Stomach (tissue), 9 donors: ENCODE measurements around the gene PPP1R14C. TPM values are rescaled to one million over a fixed set of nuclear protein-coding genes. Genes with fewer than 3 reads are reported as not detected.

Experiments used
- DNase-seq, 2 donors: peaks; one replicate each; pipeline versions ENCODE4 v3.0.0 to v3.0.0-alpha.2; 2013 to 2019
- H3K27ac ChIP-seq, 5 donors: fragments of 200-600 bp in 4 of 5; sonication (generic) in 4 of 5; one replicate each; pipeline ENCODE4 v1.5.1; 2013 to 2019; ENCODE audit warnings: mild to moderate bottlenecking in 1 of 5, moderate library complexity in 1 of 5
- H3K27me3 ChIP-seq, 3 donors: fragments of 200-600 bp; sonication (generic); one replicate each; pipeline ENCODE4 v1.5.1; 2017 to 2019; ENCODE audit warnings: mixed run types in 1 of 3
- H3K36me3 ChIP-seq, 4 donors: fragments of 200-600 bp; sonication (generic); 1 replicate in 3 of 4; 2 replicates in 1 of 4; pipeline ENCODE4 v1.5.1; 2016 to 2019
- H3K4me1 ChIP-seq, 4 donors: fragments of 200-600 bp; sonication (generic); one replicate each; pipeline ENCODE4 v1.5.1; 2016 to 2019
- H3K4me3 ChIP-seq, 4 donors: fragments of 200-600 bp; sonication (generic) in 3 of 4; one replicate each; pipeline ENCODE4 v1.5.1; 2016 to 2019; ENCODE audit warnings: mild to moderate bottlenecking in 1 of 4
- H3K9me3 ChIP-seq, 4 donors: fragments of 200-600 bp; sonication (generic); one replicate each; pipeline ENCODE4 v1.5.1; 2016 to 2019
- EP300 ChIP-seq: sonication (generic); formaldehyde crosslinking; IDR thresholded peaks from one replicate; pipeline ENCODE4 v1.6.1; 2017; ENCODE audit warnings: antibody characterized with exemption
- POLR2A ChIP-seq, 4 donors: fragments of 450-650 bp; IDR thresholded peaks; one replicate each; pipeline ENCODE4 v1.6.1; 2016; ENCODE audit warnings: antibody characterized with exemption in 4 of 4, control low read depth in 2 of 4, mild to moderate bottlenecking in 1 of 4, moderate library complexity in 1 of 4
- POLR2AphosphoS5 ChIP-seq, 3 donors: sonication (generic); formaldehyde crosslinking; IDR thresholded peaks; one replicate each; pipeline ENCODE4 v1.6.1; 2016; ENCODE audit warnings: antibody characterized with exemption in 3 of 3
- WGBS, 5 donors: extraction: QIAGEN DNeasy Blood & Tissue Kit in 3 of 5; methylation state at CpG; one replicate each; pipeline versions ENCODE4 v1.1.5 to v1.1.7; 2013 to 2018; 5-methylcytosine and 5-hydroxymethylcytosine counted together
- intact Hi-C: fragments of 100-400 bp; cut with DNase I; formaldehyde crosslinking; loops from one replicate; pipeline ENCODE4 v1.15.1; 2023; ENCODE audit warnings: low total_unique reads
- polyA plus RNA-seq, 3 donors: library from polyadenylated mRNA; stranded (reverse); fragments of 200-250 nt; gene quantifications; one replicate each; pipeline ENCODE4 v1.2.3, GENCODE V29; 2013
- total RNA-seq, 5 donors: library from RNA; depleted of rRNA; stranded (reverse); fragments of >200 nt; gene quantifications; one replicate each; pipeline versions ENCODE4 v1.1.0 to v1.2.3, GENCODE V29; 2014 to 2016
- TF ChIP-seq, protein P1 (sequence below), 7 experiments: fragments of 450-650 bp in 4 of 7; fragments of 200-600 bp in 3 of 7; sonication (generic) in 3 of 7; IDR thresholded peaks; one replicate each; pipeline ENCODE4 v1.5.1; 2016 to 2019; ENCODE audit warnings: antibody characterized with exemption in 7 of 7, control low read depth in 2 of 7, mild to moderate bottlenecking in 1 of 7
- donor health status: healthy with polysubstance abuse.
- donor health status: Bipolar disorder and iron deficiency.
- donor health status: healthy.

Gene PPP1R14C
- total and polyA plus RNA-seq, 8 donors = 0.25 to 13.8 (median 4.1) TPM; not detected in 3

DNA sequence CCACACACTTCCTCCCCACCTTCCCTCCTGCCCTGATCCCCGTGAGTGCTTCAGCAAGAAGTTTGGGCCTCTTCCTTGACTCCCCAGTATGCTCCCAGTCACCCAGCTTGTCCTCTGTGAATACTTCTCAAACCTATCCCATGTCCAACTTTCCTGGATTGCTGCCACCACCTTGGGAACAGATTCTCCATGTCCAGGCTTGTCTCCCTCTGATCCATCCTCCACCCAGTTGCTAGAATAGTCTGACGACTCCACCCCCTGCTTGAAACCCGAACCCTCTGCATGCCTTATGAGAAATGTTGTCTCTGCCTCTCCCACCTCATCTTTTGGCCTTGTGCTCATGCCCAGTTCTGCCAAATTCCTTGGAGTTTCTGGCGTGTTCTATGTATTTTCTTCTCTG, 108.0 kb downstream of the PPP1R14C start:
- intact Hi-C loops = no loop called here
- Histone ChIP-seq H3K4me1 (peaks cover 0 to 10% (median 5%) of the 10 kb centered on the region in 4 donors), H3K4me3 (no peak overlapping the region), H3K36me3 (no peaks in the 10 kb centered on the region), H3K27ac (no peak overlapping the region), H3K27me3 (peaks cover 0 to 3% (median 0%) of the 10 kb centered on the region in 3 donors), H3K9me3 (peaks cover 0 to 14% (median 7%) of the 10 kb centered on the region in 4 donors)
- 62 to 82% (median 72%) methylated on average over 4 of the region's 4 CpGs for WGBS, 5 donors
- TF ChIP-seq POLR2A (IDR thresholded peaks at IDR 0.05) (no peak), POLR2AphosphoS5 (IDR thresholded peaks at IDR 0.05) (no peak), EP300 (no peak)
- TF ChIP-seq, protein P1, sequence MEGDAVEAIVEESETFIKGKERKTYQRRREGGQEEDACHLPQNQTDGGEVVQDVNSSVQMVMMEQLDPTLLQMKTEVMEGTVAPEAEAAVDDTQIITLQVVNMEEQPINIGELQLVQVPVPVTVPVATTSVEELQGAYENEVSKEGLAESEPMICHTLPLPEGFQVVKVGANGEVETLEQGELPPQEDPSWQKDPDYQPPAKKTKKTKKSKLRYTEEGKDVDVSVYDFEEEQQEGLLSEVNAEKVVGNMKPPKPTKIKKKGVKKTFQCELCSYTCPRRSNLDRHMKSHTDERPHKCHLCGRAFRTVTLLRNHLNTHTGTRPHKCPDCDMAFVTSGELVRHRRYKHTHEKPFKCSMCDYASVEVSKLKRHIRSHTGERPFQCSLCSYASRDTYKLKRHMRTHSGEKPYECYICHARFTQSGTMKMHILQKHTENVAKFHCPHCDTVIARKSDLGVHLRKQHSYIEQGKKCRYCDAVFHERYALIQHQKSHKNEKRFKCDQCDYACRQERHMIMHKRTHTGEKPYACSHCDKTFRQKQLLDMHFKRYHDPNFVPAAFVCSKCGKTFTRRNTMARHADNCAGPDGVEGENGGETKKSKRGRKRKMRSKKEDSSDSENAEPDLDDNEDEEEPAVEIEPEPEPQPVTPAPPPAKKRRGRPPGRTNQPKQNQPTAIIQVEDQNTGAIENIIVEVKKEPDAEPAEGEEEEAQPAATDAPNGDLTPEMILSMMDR (IDR thresholded peaks at IDR 0.05) = no peak
- peak in 1 of 2 donors; percentile 41 for DNase-seq

DNA sequence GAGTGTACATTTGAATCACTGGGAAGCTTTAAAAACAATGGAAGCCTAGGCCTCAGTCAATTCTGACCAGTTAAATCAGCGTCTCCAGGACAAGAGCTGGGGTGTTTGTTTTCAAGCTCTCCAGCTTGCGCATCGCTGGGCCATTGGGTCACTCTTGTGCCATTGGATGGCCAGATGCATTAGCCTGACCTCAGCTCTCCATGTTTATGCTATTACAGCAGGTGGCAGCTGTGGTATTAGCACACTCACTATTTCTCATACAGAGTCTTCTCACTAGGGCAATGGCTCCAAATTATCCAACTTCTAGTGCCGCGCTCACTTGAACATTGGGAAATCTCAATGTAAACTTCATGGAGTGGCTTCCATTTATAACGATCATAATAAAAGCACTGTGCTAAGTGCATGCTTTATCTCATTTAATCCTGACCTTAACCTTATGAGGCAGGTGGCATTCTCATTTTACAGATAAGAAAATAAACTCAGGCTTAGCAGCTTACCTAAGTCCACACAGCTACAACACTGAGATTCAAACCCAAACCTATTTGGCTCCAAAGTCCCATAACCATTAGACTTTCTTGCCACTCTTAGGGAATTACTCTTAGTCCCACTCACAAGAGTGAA, 108.8 kb downstream of the PPP1R14C start:
- H3K4me1 ChIP-seq = peaks cover 0 to 10% (median 5%) of the 10 kb centered on the region in 4 donors
- no peak for DNase-seq
- H3K9me3 ChIP-seq = peaks cover 0 to 14% (median 7%) of the 10 kb centered on the region in 4 donors
- H3K36me3 ChIP-seq = no peaks in the 10 kb centered on the region
- intact Hi-C loops = no loop called here
- H3K4me3 ChIP-seq = no peak overlapping the region
- peaks cover 0 to 5% (median 0%) of the 10 kb centered on the region in 3 donors for H3K27me3 ChIP-seq
- no peak overlapping the region for H3K27ac ChIP-seq
- 56 to 77% (median 64%) methylated on average over 6 of the region's 6 CpGs for WGBS, 5 donors
- TF ChIP-seq, protein P1 (IDR thresholded peaks at IDR 0.05) = no peak
- no peak for TF ChIP-seq POLR2A (IDR thresholded peaks at IDR 0.05)
- TF ChIP-seq EP300 = no peak
- no peak for TF ChIP-seq POLR2AphosphoS5 (IDR thresholded peaks at IDR 0.05)

DNA sequence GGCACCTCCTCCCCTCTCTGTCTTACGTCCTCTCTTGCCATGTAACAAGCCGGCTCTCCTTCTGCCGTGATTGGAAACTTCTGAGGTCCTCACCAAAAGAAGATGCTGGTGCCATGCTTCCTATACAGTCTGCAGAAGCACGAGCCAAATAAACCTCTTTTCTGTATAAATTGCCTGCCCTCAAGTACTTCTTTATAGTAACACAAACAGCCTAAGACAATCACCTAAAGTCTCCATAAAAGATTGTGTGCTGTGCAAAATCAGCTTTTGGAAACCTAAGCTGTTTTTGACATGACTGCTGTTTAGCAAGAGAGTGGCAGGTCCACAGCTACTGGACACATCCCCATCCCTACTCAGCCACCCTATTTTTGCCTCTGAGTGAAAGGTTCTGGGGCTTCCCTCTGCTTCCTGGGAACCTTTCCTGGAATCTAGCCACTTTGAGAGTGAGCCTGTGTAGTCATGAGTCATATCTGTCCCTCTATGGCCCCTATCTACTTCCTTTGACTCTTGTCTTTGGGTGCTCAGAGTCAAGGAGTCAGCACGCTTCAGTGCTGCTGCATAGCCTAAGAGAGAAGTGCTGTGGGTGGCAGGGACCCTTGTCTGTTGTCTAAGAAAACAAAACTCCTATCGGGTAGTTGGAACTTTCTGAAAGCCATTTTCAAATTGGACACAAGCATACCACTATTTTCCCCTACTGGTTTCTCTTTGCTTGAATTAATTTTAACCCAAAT, 110.0 kb downstream of the PPP1R14C start:
- Histone ChIP-seq H3K36me3 (no peaks in the 10 kb centered on the region), H3K9me3 (peaks cover 0 to 8% (median 3%) of the 10 kb centered on the region in 4 donors), H3K27me3 (peaks cover 0 to 5% (median 0%) of the 10 kb centered on the region in 3 donors), H3K4me3 (no peak overlapping the region), H3K27ac (no peak overlapping the region), H3K4me1 (peaks cover 0 to 10% (median 5%) of the 10 kb centered on the region in 4 donors)
- DNase-seq = no peak
- 67 to 74% (median 71%) methylated on average over 6 of the region's 6 CpGs for WGBS, 5 donors
- TF ChIP-seq POLR2A (IDR thresholded peaks at IDR 0.05) = no peak
- TF ChIP-seq, protein P1 (IDR thresholded peaks at IDR 0.05) = no peak
- TF ChIP-seq POLR2AphosphoS5 (IDR thresholded peaks at IDR 0.05) = no peak
- TF ChIP-seq EP300 = no peak
- intact Hi-C loops = no loop called here

DNA sequence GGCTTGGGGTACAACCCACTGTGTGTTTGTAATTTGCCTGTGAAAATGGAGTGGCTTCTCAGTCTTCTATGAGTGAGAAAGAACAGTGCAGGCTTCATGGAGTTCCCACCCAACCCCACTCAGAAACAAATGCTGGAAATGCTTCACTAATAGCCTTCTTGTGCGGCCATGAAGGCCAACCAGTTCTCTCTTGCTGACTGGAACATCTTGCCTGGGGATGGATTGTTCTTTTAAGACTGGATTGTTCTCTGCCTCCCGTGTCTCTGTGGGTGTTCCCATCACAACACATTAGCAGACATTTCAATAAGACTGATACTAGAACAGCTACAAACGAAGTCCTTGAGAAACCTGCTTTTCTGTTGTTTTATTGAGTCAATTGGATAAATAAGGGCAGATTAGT, 110.6 kb downstream of the PPP1R14C start:
- H3K36me3 ChIP-seq = no peaks in the 10 kb centered on the region
- 70 to 83% (median 75%) methylated on average over 3 of the region's 3 CpGs for WGBS, 5 donors
- DNase-seq = no peak
- intact Hi-C loops = no loop called here
- no peak overlapping the region for H3K27ac ChIP-seq
- TF ChIP-seq, protein P1 (IDR thresholded peaks at IDR 0.05) = no peak
- TF ChIP-seq POLR2A (IDR thresholded peaks at IDR 0.05) = no peak
- TF ChIP-seq EP300 = no peak
- TF ChIP-seq POLR2AphosphoS5 (IDR thresholded peaks at IDR 0.05) = no peak
- peaks cover 0 to 2% (median 0%) of the 10 kb centered on the region in 4 donors for H3K9me3 ChIP-seq
- H3K27me3 ChIP-seq = peaks cover 0 to 5% (median 0%) of the 10 kb centered on the region in 3 donors
- no peak overlapping the region for H3K4me3 ChIP-seq
- H3K4me1 ChIP-seq = peaks cover 0 to 10% (median 5%) of the 10 kb centered on the region in 4 donors
